Fibroblast of lung (primary cell): Measurements from ENCODE around the gene RTN4. TPM values are rescaled to one million over a fixed set of nuclear protein-coding genes. Genes with fewer than 3 reads are reported as not detected.

Source experiments
- DNase-seq, 2 donors: peaks; one replicate each; pipeline versions ENCODE4 v3.0.0 to v3.0.0-alpha.2; 2010; ENCODE audit warnings: low read depth in 2 of 2
- H2AFZ ChIP-seq: 2 replicates; pipeline ENCODE4 v1.5.1; 2012; ENCODE audit warnings: low read length, control low read depth, inconsistent platforms
- H3K27ac ChIP-seq: 2 replicates; pipeline ENCODE4 v1.5.1; 2011; ENCODE audit warnings: low read length, control low read depth; ENCODE audit not compliant: insufficient read depth
- H3K27me3 ChIP-seq: 2 replicates; pipeline ENCODE4 v1.5.1; 2011; ENCODE audit warnings: mild to moderate bottlenecking, low read length; ENCODE audit not compliant: control insufficient read depth, insufficient read depth
- H3K36me3 ChIP-seq: 2 replicates; pipeline ENCODE4 v1.5.1; 2011; ENCODE audit warnings: low read length; ENCODE audit not compliant: control insufficient read depth, insufficient read depth
- H3K4me1 ChIP-seq: 2 replicates; pipeline ENCODE4 v1.5.1; 2011; ENCODE audit warnings: low read length; ENCODE audit not compliant: control insufficient read depth, insufficient read depth; ENCODE audit errors: extremely low read depth
- H3K4me2 ChIP-seq: 2 replicates; pipeline ENCODE4 v1.5.1; 2011; ENCODE audit warnings: low read length, control low read depth; ENCODE audit not compliant: insufficient read depth; ENCODE audit errors: extremely low read depth
- H3K4me3 ChIP-seq, 4 experiments: fragments of 200-600 bp in 1 of 4; sonication (generic) in 1 of 4; replicated peaks in 1 of 4; 2 replicates each; pipeline ENCODE4 v1.5.1; 2011 to 2016; ENCODE audit warnings: low read length in 4 of 4, low read depth in 3 of 4, mild to moderate bottlenecking in 3 of 4, control low read depth in 2 of 4, inconsistent platforms in 1 of 4, mixed read lengths in 1 of 4; ENCODE audit not compliant: insufficient read depth in 1 of 4; ENCODE audit errors: control extremely low read depth in 1 of 4
- H3K79me2 ChIP-seq: 2 replicates; pipeline ENCODE4 v1.5.1; 2012; ENCODE audit warnings: mild to moderate bottlenecking, low read length, inconsistent platforms; ENCODE audit not compliant: control insufficient read depth, insufficient read depth
- H3K9ac ChIP-seq: 2 replicates; pipeline ENCODE4 v1.5.1; 2011; ENCODE audit warnings: mild to moderate bottlenecking, low read length, control low read depth; ENCODE audit not compliant: insufficient read depth
- H3K9me3 ChIP-seq: 2 replicates; pipeline ENCODE4 v1.5.1; 2012; ENCODE audit warnings: low read depth, low read length; ENCODE audit not compliant: control insufficient read depth, insufficient read depth
- H4K20me1 ChIP-seq: 2 replicates; pipeline ENCODE4 v1.5.1; 2011; ENCODE audit warnings: low read length; ENCODE audit not compliant: control insufficient read depth, insufficient read depth; ENCODE audit errors: extremely low read depth
- EZH2 ChIP-seq: IDR thresholded peaks from 2 replicates; pipeline ENCODE4 v1.5.1; 2012; ENCODE audit warnings: low read length, control low read depth, mild to moderate bottlenecking; ENCODE audit errors: missing control alignments
- polyA plus RNA-seq, 2 donors: library from polyadenylated mRNA; depleted of rRNA in 1 of 2; stranded (reverse) in 1 of 2; unstranded in 1 of 2; fragments of >200 nt; gene quantifications; 2 replicates each; pipeline ENCODE4 v1.2.1, GENCODE V29; 2011 to 2012; ENCODE audit warnings: missing spikeins in 1 of 2
- total RNA-seq: library from RNA; depleted of rRNA; stranded (reverse); fragments of >200 nt; gene quantifications from 2 replicates; pipeline ENCODE4 v1.2.1, GENCODE V29; 2014
- TF ChIP-seq, protein P1 (sequence below), 2 donors: IDR thresholded peaks in 1 of 2; conservative IDR thresholded peaks in 1 of 2; 1 replicate in 1 of 2; 2 replicates in 1 of 2; pipeline ENCODE4 v1.5.1; 2011 to 2012; ENCODE audit warnings: low read length in 2 of 2, control low read depth in 1 of 2, inconsistent platforms in 1 of 2, low read depth in 1 of 2, mild to moderate bottlenecking in 1 of 2

The RTN4 gene
- total and polyA plus RNA-seq, 2 donors (not counting 1 experiment from before 2014, with no cell fraction given), result 560 to 1,326 TPM

DNA sequence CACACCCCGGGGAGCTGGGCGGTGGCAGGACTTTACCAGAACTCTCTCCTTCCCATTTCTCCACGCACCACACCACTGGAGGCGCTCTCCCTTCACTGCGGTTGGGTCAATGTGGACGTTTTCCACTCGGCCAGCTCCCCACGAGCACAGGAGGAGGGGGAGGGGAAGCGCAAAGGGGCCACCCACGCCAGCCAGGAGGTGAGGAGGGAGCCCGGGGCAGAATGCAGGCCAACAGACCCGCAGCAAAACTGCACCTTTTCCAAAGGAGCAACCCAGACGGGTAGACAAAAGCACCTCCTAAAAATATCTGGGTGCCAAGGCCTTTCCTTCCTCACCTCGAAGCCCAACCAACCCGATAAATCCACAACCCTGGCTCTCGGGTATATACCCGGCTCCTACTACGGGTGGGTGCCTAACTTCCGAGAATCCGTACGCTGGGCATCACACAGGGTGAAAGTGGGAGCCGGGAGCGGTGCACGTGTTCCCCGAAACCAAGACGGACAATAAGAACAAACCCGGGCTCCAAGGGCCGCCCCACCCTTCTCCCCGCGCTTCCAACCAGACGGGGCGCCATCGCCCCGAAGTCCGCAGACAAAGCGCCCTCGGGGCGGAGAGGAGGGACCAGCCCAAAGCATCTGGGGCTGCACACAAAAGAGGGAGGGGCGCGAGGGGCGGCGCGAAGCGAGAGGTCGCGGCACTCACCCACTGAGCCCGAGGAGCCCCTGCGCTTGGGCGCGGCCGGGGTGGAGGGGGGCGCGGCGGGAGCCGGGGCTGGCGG lies 1.0 kb downstream of the RTN4 start:
- Histone ChIP-seq H3K4me3 (peak overlapping the region; percentile 69 to 100 (median 89)), H3K4me1 (no peaks in the 10 kb centered on the region), H4K20me1 (peaks cover 18% of the 10 kb centered on the region), H3K27ac (peak overlapping the region; percentile 97), H2AFZ (no peak overlapping the region), H3K9ac (peak overlapping the region; percentile 83), H3K27me3 (no peaks in the 10 kb centered on the region), H3K4me2 (no peak overlapping the region), H3K9me3 (no peaks in the 10 kb centered on the region), H3K79me2 (peaks cover 66% of the 10 kb centered on the region), H3K36me3 (no peaks in the 10 kb centered on the region)
- no peak for TF ChIP-seq EZH2
- TF ChIP-seq, protein P1, sequence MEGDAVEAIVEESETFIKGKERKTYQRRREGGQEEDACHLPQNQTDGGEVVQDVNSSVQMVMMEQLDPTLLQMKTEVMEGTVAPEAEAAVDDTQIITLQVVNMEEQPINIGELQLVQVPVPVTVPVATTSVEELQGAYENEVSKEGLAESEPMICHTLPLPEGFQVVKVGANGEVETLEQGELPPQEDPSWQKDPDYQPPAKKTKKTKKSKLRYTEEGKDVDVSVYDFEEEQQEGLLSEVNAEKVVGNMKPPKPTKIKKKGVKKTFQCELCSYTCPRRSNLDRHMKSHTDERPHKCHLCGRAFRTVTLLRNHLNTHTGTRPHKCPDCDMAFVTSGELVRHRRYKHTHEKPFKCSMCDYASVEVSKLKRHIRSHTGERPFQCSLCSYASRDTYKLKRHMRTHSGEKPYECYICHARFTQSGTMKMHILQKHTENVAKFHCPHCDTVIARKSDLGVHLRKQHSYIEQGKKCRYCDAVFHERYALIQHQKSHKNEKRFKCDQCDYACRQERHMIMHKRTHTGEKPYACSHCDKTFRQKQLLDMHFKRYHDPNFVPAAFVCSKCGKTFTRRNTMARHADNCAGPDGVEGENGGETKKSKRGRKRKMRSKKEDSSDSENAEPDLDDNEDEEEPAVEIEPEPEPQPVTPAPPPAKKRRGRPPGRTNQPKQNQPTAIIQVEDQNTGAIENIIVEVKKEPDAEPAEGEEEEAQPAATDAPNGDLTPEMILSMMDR (conservative IDR thresholded peaks at IDR 0.05 in 1 of 2, IDR thresholded peaks at IDR 0.05 in 1 of 2; ENCODE audit: low read depth in 1 of 2, low read length in 2 of 2), result peak; percentile 72 to 78
- peak; percentile 75 for DNase-seq

DNA sequence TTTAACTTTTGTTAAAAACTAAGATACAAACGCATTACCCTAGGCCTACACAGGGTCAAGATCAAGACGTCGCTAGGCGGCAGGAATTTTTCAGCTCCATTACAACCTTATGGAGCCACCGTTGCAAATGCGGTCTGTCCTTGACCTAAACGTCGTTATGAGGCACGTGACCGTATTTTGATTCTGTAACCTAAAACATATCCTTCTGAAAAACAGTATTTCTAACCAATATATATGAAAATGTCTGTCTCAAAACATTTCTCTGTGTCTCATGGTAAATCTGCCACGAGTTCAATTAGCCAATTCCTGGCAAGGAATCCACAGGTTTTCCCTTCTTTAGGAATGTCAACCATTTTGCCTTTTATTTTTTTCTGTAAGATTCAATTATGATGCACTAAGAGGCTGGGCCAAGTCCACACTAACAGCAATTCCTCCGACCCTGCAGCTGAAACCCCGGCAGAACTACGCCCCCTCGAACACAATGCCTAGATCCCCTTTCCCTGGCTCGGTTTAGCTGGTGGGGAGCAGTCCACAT lies 1.7 kb downstream of the RTN4 start:
- peaks cover 71% of the 10 kb centered on the region for H3K79me2 ChIP-seq
- no peak overlapping the region for H2AFZ ChIP-seq
- no peaks in the 10 kb centered on the region for H3K4me1 ChIP-seq
- peak; percentile 43 to 58 for DNase-seq
- TF ChIP-seq EZH2, result no peak
- TF ChIP-seq, protein P1 (conservative IDR thresholded peaks at IDR 0.05 in 1 of 2, IDR thresholded peaks at IDR 0.05 in 1 of 2; ENCODE audit: low read depth in 1 of 2, low read length in 2 of 2), result peak in 1 of 2 donors; percentile 31
- H3K27me3 ChIP-seq, result no peaks in the 10 kb centered on the region
- no peaks in the 10 kb centered on the region for H3K9me3 ChIP-seq
- H4K20me1 ChIP-seq, result peaks cover 19% of the 10 kb centered on the region
- H3K4me2 ChIP-seq, result peak overlapping the region; percentile 42
- H3K27ac ChIP-seq, result peak overlapping the region; percentile 97
- peak overlapping the region; percentile 69 to 100 (median 89) for H3K4me3 ChIP-seq
- peak overlapping the region; percentile 83 for H3K9ac ChIP-seq
- H3K36me3 ChIP-seq, result no peaks in the 10 kb centered on the region

DNA sequence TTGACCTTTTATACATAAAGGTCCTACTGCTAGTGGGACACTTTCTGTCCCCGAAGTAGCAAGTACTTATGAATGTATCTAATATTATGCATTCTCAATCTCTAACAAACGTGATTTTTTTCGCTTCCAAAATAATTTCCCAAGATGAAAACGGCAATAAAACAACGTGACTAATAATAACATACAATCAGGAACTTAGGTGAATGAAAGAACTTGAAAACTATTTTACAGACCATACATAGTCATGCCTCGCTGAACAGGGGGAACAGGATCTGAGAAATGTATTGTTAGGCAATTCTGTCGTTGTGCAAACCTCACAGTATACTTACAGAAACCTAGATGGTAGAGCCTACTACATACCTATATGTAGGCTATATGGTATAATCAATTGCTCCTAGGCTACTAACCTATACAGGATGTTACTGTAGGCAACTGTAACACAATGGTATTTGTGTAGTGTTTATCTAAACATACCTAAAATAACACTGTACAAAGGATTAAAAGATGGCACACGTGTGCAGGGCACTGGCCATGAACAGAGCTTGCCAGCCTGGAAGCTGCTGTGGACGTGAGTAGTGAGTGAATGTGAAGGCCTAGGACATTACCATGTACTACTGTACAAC lies 2.5 kb downstream of the RTN4 start:
- DNase-seq, result peak; percentile 42 to 51
- H3K27ac ChIP-seq, result peak overlapping the region; percentile 97
- peaks cover 20% of the 10 kb centered on the region for H4K20me1 ChIP-seq
- H3K36me3 ChIP-seq, result no peaks in the 10 kb centered on the region
- peak overlapping the region; percentile 83 for H3K9ac ChIP-seq
- H3K4me2 ChIP-seq, result peak overlapping the region; percentile 89
- H3K79me2 ChIP-seq, result peaks cover 78% of the 10 kb centered on the region
- H2AFZ ChIP-seq, result no peak overlapping the region
- H3K9me3 ChIP-seq, result no peaks in the 10 kb centered on the region
- no peak for TF ChIP-seq EZH2
- TF ChIP-seq, protein P1 (conservative IDR thresholded peaks at IDR 0.05 in 1 of 2, IDR thresholded peaks at IDR 0.05 in 1 of 2; ENCODE audit: low read depth in 1 of 2, low read length in 2 of 2), result no peak
- peak overlapping the region; percentile 69 to 100 (median 89) for H3K4me3 ChIP-seq
- no peaks in the 10 kb centered on the region for H3K4me1 ChIP-seq
- H3K27me3 ChIP-seq, result no peaks in the 10 kb centered on the region
